Activated naive CD8-positive, alpha-beta T cell (primary cell): ENCODE results near the gene ADCY7.
"Not testable (repeated sequence)": the region's sequence is repeated elsewhere in the genome, so short reads cannot be mapped to it uniquely, and the experiment has no call there.

ENCODE experiments used
- H3K27ac Mint-ChIP-seq: one replicate; pipeline ENCODE4 v1.8.0; 2021; ENCODE audit warnings: mixed read lengths
- H3K27me3 Mint-ChIP-seq: one replicate; pipeline ENCODE4 v1.8.0; 2021; ENCODE audit warnings: mixed read lengths
- H3K36me3 Mint-ChIP-seq: one replicate; pipeline ENCODE4 v1.8.0; 2021; ENCODE audit warnings: mixed read lengths
- H3K4me1 Mint-ChIP-seq: one replicate; pipeline ENCODE4 v1.8.0; 2021; ENCODE audit warnings: low read depth, mixed read lengths
- H3K4me3 Mint-ChIP-seq: one replicate; pipeline ENCODE4 v1.8.0; 2021; ENCODE audit warnings: mild to moderate bottlenecking, mixed read lengths
- H3K9me3 Mint-ChIP-seq: one replicate; pipeline ENCODE4 v1.8.0; 2021; ENCODE audit warnings: low read depth, mixed read lengths

ADCY7 gene

DNA sequence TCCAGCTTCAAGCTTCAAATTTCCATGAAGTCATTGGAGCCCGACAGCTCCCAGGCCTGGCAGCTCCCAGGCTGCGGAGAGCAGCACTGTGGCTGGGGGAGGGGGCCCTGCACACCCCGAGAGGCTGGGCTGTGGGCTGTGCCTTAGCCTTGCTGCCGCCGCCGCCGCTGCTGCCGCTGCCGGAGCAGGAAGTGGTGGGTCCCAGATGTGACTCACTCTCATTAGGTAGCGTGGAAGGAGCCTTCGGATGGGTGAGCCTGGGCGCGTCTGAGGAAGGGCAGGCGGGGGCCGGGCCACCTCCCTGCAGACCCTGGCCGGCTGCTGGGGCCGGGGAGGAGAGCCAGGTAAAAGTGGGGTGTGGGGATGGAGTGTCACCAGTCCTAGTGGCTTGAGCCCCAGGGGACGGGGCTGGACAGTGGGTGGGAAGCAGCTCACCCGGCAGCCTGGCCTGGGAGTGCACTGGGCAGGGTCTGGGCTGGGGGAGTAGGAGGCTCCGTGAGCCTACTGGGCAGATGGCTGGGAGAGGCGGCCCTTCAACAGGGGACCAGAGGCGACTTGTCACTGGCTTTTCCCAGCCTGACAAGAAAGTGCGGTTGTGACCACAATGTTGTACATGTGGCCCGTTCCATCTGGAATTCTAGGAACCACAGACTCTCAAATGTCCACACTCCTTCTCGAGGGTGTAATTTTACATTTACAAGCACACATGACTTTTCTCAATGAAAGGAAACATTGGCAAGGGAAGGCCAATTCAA lies at the start of gene ADCY7:
Gene ADCY7 (plus strand): TSS at position 215 of the 755 bp plus-strand sequence. CDS start 21,629 bp downstream, outside the sequence.
- Mint-ChIP-seq H3K27me3 (no peaks in the 10 kb centered on the region), H3K9me3 (peaks cover 2% of the 10 kb centered on the region), H3K36me3 (peaks cover 3% of the 10 kb centered on the region), H3K4me3 (peak within 1 kb of the TSS; percentile 96), H3K27ac (peak within 1 kb of the TSS; percentile 98), H3K4me1 (peaks cover 76% of the 10 kb centered on the region)

GRCh38 chr16:50219402-50219975 lies 46.9 kb upstream of the ADCY7 start:
- Mint-ChIP-seq H3K36me3 (peaks cover 4% of the 10 kb centered on the region), H3K4me1 (peaks cover 7% of the 10 kb centered on the region), H3K9me3 (no peaks in the 10 kb centered on the region), H3K4me3 (no peak overlapping the region), H3K27ac (no peak overlapping the region), H3K27me3 (no peaks in the 10 kb centered on the region)

- Mint-ChIP-seq H3K9me3 (no peaks in the 10 kb centered on the region), H3K4me1 (no peaks in the 10 kb centered on the region), H3K4me3 (no peak overlapping the region), H3K36me3 (peaks cover 11% of the 10 kb centered on the region), H3K27me3 (no peaks in the 10 kb centered on the region), H3K27ac (peak overlapping the region; percentile 4)
Observed at GRCh38 chr16:50224286-50224685, 42.1 kb upstream of the ADCY7 start.

DNA sequence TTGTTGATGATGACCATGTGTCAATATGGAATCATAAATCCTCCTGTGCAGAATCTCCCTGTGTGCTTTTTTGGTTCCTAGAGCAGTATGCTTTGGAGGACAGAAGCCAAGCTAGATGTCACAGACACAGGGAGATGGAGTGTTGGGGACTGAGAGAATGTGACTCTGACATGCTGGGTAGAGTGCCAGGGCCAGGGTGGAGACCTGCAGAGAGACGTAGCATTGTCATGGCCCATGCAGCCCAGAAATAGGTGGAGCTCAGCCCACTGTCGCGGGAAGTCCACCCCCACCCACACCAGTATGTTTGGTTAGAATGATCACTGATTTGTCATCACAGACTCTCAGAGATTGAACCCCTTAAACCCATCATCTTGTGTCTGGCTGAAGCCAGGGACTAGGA lies 39.2 kb upstream of the ADCY7 start:
- Mint-ChIP-seq H3K9me3 (no peaks in the 10 kb centered on the region), H3K4me3 (no peak overlapping the region), H3K27me3 (no peaks in the 10 kb centered on the region), H3K4me1 (no peaks in the 10 kb centered on the region), H3K27ac (peak overlapping the region; percentile 8), H3K36me3 (peaks cover 9% of the 10 kb centered on the region)

GRCh38 chr16:50227665-50228064 lies 38.7 kb upstream of the ADCY7 start:
- Mint-ChIP-seq H3K27me3 (no peaks in the 10 kb centered on the region), H3K4me1 (no peaks in the 10 kb centered on the region), H3K27ac (no peak overlapping the region), H3K4me3 (no peak overlapping the region), H3K9me3 (no peaks in the 10 kb centered on the region), H3K36me3 (peaks cover 9% of the 10 kb centered on the region)

DNA sequence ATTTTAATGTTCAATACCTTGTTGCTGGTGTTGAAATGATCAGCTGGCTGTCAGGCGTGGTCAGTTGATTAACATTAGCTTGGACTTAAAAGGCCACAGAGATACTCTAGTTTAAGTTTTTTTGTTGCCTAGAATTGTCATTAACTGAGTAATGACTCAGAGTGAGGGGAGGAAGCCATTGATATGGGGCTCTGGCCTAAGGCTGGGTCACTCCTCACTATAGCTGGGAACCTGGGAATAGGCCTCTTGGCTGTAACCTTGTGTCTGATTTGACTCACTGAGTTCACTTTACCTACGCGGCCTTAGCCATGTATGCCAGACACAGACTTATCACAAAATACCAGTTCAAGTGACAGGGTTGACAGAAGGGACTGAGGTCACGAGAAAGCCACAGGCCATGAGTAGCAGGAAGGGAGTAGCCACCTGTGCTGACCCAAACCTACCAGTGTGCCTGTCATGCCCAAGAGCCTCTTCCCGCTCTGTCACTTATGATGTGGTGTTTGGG lies 37.9 kb upstream of the ADCY7 start:
- Mint-ChIP-seq H3K27me3 (no peaks in the 10 kb centered on the region), H3K36me3 (peaks cover 9% of the 10 kb centered on the region), H3K4me3 (no peak overlapping the region), H3K27ac (peak overlapping the region; percentile 8), H3K9me3 (no peaks in the 10 kb centered on the region), H3K4me1 (no peaks in the 10 kb centered on the region)

- H3K4me1 Mint-ChIP-seq, result no peaks in the 10 kb centered on the region
- H3K27me3 Mint-ChIP-seq, result no peaks in the 10 kb centered on the region
- H3K27ac Mint-ChIP-seq, result no peak overlapping the region
- peaks cover 9% of the 10 kb centered on the region for H3K36me3 Mint-ChIP-seq
- H3K4me3 Mint-ChIP-seq, result no peak overlapping the region
- H3K9me3 Mint-ChIP-seq, result no peaks in the 10 kb centered on the region
Observed at GRCh38 chr16:50229149-50229726, 37.1 kb upstream of the ADCY7 start.

DNA sequence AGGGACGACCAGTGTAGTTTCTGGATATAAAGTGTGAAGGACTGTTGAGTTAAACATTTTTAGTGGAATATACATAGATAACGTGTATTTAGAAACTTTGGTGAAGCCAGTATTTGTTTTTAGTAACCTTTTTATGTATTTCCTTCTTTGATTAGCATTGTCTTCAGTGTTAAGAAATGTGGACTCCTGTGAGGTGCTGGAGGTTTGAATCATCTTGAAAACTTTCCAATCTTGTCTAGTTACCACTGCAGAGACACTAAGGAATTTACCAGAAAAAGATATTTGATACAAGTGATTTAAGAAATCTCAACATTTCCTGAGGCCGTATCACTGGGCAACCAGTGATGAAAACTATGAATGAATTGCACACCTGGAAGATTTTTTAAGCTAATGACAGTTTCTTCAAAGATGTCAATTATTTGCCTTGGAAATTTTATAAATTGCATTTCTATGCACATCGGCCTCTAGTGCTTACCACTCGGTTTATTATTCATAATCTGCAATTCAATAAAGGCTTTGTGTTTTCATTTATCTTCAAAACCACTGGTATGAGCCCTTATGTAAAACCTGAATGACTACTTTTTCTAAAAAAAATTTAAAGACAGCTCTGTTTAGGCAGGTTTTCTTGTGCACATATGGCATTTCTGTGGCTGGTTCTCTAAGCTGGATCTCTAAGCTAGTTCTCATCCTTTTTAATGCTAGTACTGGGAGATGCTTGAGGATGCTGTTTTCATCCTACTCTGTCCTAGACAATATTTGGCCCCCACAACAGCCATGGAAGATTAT lies 31.4 kb upstream of the ADCY7 start:
- Mint-ChIP-seq H3K36me3 (no peaks in the 10 kb centered on the region), H3K27me3 (no peaks in the 10 kb centered on the region), H3K4me3 (no peak overlapping the region), H3K4me1 (no peaks in the 10 kb centered on the region), H3K27ac (peak overlapping the region; percentile 22), H3K9me3 (no peaks in the 10 kb centered on the region)

DNA sequence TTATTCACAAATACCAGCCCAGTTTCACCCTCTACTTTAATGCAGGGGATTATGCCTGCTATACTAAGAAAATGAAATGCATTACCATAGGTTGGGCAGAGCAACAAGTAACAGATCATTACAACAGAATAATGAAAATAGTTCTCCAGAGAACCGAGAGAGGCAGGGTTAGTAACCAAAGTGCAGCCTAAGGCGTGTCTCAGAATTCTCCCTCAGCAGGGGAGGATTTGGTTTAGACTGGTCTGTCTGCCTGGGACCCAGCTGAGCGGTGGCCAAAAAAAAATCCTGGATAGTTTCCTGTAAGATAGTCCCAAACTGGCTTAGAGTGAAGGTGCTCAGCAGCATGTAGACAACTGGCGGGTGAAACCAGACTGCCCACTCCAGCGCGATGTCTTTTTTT lies 30.8 kb upstream of the ADCY7 start:
- H3K27ac Mint-ChIP-seq, result no peak overlapping the region
- no peak overlapping the region for H3K4me3 Mint-ChIP-seq
- H3K9me3 Mint-ChIP-seq, result no peaks in the 10 kb centered on the region
- H3K4me1 Mint-ChIP-seq, result no peaks in the 10 kb centered on the region
- H3K36me3 Mint-ChIP-seq, result no peaks in the 10 kb centered on the region
- no peaks in the 10 kb centered on the region for H3K27me3 Mint-ChIP-seq

GRCh38 chr16:50238314-50238713 lies 28.0 kb upstream of the ADCY7 start:
- no peaks in the 10 kb centered on the region for H3K27me3 Mint-ChIP-seq
- no peak overlapping the region for H3K4me3 Mint-ChIP-seq
- no peaks in the 10 kb centered on the region for H3K9me3 Mint-ChIP-seq
- H3K36me3 Mint-ChIP-seq, result no peaks in the 10 kb centered on the region
- no peaks in the 10 kb centered on the region for H3K4me1 Mint-ChIP-seq
- H3K27ac Mint-ChIP-seq, result no peak overlapping the region

DNA sequence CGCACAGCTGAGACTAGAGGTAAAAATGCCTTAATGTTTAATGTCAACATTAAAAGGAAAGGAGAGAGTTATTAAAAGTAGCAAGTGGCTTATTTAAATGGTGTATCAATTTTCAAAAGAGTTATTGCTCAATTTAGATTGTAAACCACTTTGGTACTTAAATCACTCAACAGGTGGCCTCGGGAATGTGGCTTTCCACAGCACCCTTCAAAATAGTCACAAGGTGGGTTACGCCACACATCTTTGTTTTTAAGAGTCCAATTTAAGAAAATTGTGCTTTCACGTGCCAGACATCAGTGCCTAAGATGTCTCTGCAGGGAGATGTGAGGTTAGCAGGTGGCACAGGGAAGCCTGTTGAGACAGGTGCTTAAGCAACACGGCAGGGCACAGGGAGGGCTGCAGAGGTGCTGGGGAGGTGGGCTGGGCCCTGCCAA lies 27.5 kb upstream of the ADCY7 start:
- Mint-ChIP-seq H3K9me3 (no peaks in the 10 kb centered on the region), H3K27ac (no peak overlapping the region), H3K4me3 (no peak overlapping the region), H3K36me3 (no peaks in the 10 kb centered on the region), H3K27me3 (no peaks in the 10 kb centered on the region), H3K4me1 (no peaks in the 10 kb centered on the region)

DNA sequence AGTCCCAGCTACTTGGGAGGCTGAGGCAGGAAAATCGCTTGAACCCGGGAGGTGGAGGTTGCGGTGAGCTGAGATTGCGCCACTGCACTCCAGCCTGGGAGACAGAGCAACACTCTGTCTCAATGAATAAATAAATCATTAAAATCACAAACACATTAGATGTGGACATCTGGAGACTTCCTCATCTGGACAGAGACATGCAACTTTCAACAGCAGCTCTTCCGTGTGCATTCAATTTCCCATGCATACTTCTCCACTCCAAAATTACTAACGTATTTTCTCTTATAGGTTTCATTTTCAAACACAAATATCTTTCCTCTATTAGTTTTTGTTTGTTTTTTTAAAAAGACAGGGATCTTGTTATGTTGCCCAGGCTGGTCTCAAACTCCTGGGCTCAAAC lies 23.3 kb upstream of the ADCY7 start:
- not testable (repeated sequence) for H3K4me1 Mint-ChIP-seq, H3K9me3 Mint-ChIP-seq, H3K4me3 Mint-ChIP-seq, H3K27ac Mint-ChIP-seq, H3K27me3 Mint-ChIP-seq, H3K36me3 Mint-ChIP-seq

- H3K4me3 Mint-ChIP-seq, result no peak overlapping the region
- no peaks in the 10 kb centered on the region for H3K36me3 Mint-ChIP-seq
- H3K27ac Mint-ChIP-seq, result no peak overlapping the region
- H3K27me3 Mint-ChIP-seq, result no peaks in the 10 kb centered on the region
- no peaks in the 10 kb centered on the region for H3K9me3 Mint-ChIP-seq
- H3K4me1 Mint-ChIP-seq, result peaks cover 8% of the 10 kb centered on the region
Observed at GRCh38 chr16:50244140-50244503, 22.2 kb upstream of the ADCY7 start.

GRCh38 chr16:50244504-50245416 lies 21.6 kb upstream of the ADCY7 start:
- Mint-ChIP-seq H3K27ac (peak overlapping the region; percentile 64), H3K4me1 (peaks cover 8% of the 10 kb centered on the region), H3K36me3 (no peaks in the 10 kb centered on the region)

More at GRCh38 chr16:50244504-50245416, 21.6 kb upstream of the ADCY7 start:
- Mint-ChIP-seq H3K9me3 (no peaks in the 10 kb centered on the region), H3K4me3 (peak overlapping the region; percentile 86), H3K27me3 (no peaks in the 10 kb centered on the region)
